IPS-20b (cell line): Measurements from ENCODE around the gene SPI1.
"Not testable (repeated sequence)": the region's sequence is repeated elsewhere in the genome, so short reads cannot be mapped to it uniquely, and the experiment has no call there.

Source experiments
- H3K27ac ChIP-seq: one replicate; pipeline ENCODE4 v1.5.1; 2013; ENCODE audit warnings: low read length
- H3K27me3 ChIP-seq: 2 replicates; pipeline ENCODE4 v1.6.1; 2013; ENCODE audit warnings: mild to moderate bottlenecking, low read length, inconsistent platforms; ENCODE audit not compliant: insufficient read depth
- H3K36me3 ChIP-seq: 2 replicates; pipeline ENCODE4 v1.6.1; 2013; ENCODE audit warnings: low read depth, mild to moderate bottlenecking, inconsistent platforms, low read length, moderate library complexity; ENCODE audit not compliant: insufficient read depth
- H3K4me1 ChIP-seq: 2 replicates; pipeline ENCODE4 v1.6.1; 2013; ENCODE audit warnings: mild to moderate bottlenecking, control low read depth, inconsistent platforms, low read length, moderate library complexity; ENCODE audit not compliant: insufficient read depth
- H3K4me3 ChIP-seq: 2 replicates; pipeline ENCODE4 v1.5.1; 2013; ENCODE audit warnings: mild to moderate bottlenecking, low read length, inconsistent platforms
- H3K9ac ChIP-seq: 2 replicates; pipeline ENCODE4 v1.6.1; 2013; ENCODE audit warnings: low read depth, mild to moderate bottlenecking, inconsistent platforms, low read length, moderate library complexity
- H3K9me3 ChIP-seq: 2 replicates; pipeline ENCODE4 v1.6.1; 2013; ENCODE audit warnings: mild to moderate bottlenecking, low read depth, low read length, inconsistent platforms; ENCODE audit not compliant: insufficient read depth

The SPI1 gene

DNA sequence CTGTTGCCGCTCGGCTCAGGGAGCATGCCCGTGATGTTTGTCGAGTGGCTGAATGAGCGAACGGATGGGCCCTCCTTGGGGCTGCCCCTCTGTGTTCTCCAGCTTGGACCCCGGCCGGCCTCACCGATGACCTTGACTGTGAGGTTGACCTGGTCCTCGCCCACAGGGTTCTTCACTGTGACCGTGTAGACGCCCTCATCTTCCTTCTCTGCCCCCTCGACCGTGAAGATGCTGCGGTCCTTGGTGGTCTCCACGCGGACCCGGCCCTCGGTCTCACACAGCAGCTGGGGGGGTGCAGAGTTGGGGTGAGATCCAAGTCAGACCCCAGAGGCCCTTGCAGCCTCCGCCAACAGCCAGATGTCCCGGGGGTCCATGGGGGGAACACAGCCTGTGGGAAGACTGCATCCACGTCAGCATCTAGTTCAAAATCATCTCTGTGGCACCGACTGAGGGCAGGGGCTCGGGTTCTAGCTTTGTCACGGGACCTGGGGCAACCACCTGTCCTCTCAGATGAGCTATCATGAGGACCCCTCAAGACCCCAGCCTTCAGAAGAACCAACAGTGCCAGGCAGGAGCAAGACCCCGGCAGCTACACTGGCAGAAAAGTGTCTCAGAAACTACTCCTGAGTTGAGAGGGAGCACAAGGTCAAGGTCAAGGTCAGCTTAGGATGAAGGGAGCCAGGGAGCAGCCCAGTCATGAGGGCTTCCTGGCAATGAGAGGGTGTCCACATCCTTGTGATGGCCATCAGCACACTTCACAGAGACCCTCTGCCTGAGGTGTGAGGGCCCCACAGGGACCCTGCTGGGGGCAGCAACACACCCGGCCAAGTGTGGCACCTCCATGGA is 39.7 kb downstream of the SPI1 start:
- Histone ChIP-seq H3K9me3 (no peaks in the 10 kb centered on the region), H3K36me3 (no peaks in the 10 kb centered on the region), H3K27me3 (no peaks in the 10 kb centered on the region), H3K4me3 (no peak overlapping the region), H3K4me1 (no peaks in the 10 kb centered on the region), H3K9ac (no peak overlapping the region), H3K27ac (no peak overlapping the region)

DNA sequence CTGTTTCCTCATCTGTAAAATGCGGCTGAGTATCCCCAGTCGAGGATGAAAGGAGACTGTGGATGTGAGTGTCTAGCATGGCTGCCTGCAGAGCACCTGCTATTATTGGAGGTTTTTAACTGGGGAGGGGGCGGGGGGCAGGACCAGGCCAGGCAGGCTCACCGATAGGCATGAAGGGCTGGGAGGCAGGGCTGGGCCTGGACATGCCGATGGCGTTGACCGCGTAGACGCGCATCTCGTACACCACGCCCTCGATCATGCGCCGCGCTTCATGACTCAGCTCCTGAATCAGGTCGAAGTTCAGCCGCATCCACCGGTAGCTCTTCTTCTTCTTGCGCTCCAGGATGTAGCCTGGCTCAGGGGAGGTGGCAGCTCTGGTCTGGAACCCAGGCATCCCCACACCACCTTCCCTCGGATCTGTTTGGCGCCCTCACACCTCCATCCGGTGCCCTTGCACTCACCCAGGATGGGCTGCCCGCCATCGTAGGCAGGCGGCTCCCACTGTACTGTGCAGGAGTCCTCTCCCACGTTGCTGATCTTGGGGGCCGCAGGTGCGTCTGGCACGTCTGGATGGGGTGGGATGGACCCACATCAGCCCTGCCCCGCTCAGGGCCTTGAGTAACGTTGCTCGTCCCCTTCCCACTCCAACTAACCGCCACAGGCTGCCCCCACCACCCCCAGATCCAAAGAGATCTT is 41.0 kb downstream of the SPI1 start:
- H3K27me3 ChIP-seq = no peaks in the 10 kb centered on the region
- no peaks in the 10 kb centered on the region for H3K4me1 ChIP-seq
- H3K27ac ChIP-seq = no peak overlapping the region
- no peaks in the 10 kb centered on the region for H3K36me3 ChIP-seq
- H3K9me3 ChIP-seq = no peaks in the 10 kb centered on the region
- H3K4me3 ChIP-seq = no peak overlapping the region
- no peak overlapping the region for H3K9ac ChIP-seq

DNA sequence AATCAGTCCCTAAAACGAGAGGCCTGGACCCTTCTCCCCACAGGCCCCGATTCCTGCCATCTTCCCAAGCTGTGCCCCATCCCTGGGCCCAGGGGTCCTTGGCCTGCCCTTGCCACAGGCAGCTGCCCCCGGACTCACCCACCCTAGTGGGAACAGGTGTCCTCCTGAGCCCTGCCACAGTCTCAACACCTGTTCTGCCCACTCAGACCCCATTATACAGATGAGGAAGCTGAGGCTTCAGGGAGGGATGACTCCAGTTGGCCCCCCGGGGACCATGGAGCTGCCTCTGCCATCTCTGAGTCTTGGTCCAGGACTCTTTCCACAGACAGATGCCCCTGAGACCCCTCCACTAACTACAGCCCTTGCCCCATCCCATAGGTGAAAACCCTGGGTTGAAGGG is 41.8 kb downstream of the SPI1 start:
- Histone ChIP-seq H3K4me3 (no peak overlapping the region), H3K36me3 (no peaks in the 10 kb centered on the region), H3K27me3 (no peaks in the 10 kb centered on the region), H3K9me3 (no peaks in the 10 kb centered on the region), H3K4me1 (no peaks in the 10 kb centered on the region), H3K27ac (no peak overlapping the region), H3K9ac (no peak overlapping the region)

DNA sequence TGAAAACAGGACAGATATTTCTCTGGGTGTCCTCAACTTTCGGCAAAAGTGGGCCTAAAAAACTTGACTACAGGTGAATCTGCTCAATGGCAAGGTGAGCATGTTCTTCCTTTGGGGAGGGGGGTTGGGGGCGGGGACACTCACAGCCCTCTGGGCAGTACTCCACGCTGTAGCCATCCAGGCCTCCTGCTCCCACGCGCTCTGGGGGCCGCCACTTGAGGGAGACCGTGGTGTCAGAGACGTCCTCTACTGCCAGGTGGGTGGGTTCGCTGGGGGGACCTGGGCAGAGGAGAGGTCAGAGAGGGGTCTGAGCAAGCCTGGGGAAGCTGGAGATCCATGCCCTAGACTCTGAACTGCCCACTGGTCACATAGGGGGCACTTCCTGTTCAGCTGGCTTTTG is 42.6 kb downstream of the SPI1 start:
- Histone ChIP-seq H3K4me3 (no peak overlapping the region), H3K4me1 (no peaks in the 10 kb centered on the region), H3K9me3 (no peaks in the 10 kb centered on the region), H3K27ac (no peak overlapping the region), H3K9ac (no peak overlapping the region), H3K36me3 (no peaks in the 10 kb centered on the region), H3K27me3 (no peaks in the 10 kb centered on the region)

DNA sequence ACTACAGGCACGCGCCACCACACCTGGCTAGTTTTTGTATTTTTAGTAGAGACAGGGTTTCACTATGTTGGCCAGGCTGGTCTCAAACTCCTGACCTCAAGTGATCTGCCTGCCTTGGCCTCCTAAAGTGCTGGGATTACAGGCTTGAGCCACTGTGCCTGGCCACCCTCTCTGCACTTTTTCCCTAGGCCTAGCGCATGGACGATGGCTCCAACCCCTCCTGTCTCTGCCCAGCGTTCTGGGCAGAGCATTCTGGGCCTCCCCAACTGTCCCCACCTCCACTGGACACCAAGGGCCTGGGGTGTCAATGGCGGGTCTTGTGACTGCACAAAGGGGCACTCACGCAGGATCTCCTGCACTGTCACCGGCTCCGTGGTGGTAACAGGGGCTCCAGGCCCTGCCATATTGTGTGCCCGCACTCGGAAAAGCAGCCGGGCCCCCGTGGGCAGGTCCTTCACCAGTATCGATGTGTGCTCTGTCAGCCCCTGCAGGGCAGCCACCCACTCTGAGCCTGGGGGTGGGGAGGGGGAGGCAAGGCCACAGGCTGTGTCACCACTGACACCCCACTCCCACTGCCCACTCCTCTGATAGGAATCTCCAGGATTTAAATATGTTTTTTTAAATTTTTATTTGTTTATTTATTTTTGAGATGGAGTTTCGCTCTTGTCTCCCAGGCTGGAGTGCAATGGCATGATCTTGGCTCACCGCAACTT is 43.5 kb downstream of the SPI1 start:
- H3K27me3 ChIP-seq, H3K27ac ChIP-seq, H3K4me1 ChIP-seq, H3K4me3 ChIP-seq, H3K36me3 ChIP-seq, H3K9me3 ChIP-seq, H3K9ac ChIP-seq: not testable (repeated sequence)

DNA sequence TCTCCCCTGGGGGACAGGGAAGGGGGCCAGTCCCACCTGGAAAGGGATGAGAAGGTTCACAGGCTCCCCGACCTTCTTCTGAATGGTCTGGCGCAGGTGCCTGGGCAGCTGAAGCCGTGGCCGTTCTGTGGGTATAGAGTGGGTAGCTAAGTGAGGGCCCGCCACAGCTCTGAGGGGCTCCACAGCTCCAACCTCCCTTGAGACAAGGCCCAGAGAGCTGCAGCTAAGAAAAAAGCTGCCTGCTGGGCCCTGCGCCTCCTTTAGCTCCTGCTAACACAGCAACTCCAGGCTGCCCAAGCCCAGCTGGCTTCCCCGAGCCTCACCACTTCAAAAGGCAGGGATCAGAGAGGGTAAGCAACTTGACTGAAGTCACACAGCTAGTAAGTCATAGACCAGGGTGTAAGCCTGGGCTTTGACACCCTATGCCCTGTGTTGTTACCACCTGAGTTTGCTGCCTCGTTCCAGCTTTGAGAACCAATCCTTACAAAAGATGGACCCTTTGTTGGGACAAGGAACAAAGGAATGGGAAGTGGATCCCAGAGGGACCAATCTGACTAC is 44.4 kb downstream of the SPI1 start:
- H3K36me3 ChIP-seq = peaks cover 9% of the 10 kb centered on the region

DNA sequence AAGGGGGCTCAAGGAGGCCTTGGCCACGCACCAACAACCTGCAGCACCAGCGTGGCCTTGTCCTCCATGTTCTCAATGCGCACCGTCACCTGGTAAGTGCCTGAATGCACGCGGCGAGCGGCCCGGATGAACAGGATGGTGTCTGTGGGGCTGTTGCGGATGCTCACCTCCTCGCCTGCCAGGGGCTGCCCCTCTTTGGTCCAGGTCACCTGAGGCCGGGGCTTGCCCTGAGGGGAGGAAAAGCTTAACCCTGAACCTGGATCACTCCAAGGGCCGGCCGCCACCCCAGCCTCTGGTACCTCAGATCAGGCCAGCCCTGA is 44.9 kb downstream of the SPI1 start:
- H3K36me3 ChIP-seq = peaks cover 14% of the 10 kb centered on the region
- H3K27me3 ChIP-seq = no peaks in the 10 kb centered on the region
- no peaks in the 10 kb centered on the region for H3K9me3 ChIP-seq
- H3K4me3 ChIP-seq = no peak overlapping the region
- H3K4me1 ChIP-seq = no peaks in the 10 kb centered on the region
- no peak overlapping the region for H3K9ac ChIP-seq
- no peak overlapping the region for H3K27ac ChIP-seq

More for the DNA sequence above, 44.4 kb downstream of the SPI1 start:
- Histone ChIP-seq H3K27me3 (no peaks in the 10 kb centered on the region), H3K9ac (no peak overlapping the region), H3K4me1 (no peaks in the 10 kb centered on the region), H3K9me3 (no peaks in the 10 kb centered on the region), H3K27ac (no peak overlapping the region), H3K4me3 (no peak overlapping the region)

DNA sequence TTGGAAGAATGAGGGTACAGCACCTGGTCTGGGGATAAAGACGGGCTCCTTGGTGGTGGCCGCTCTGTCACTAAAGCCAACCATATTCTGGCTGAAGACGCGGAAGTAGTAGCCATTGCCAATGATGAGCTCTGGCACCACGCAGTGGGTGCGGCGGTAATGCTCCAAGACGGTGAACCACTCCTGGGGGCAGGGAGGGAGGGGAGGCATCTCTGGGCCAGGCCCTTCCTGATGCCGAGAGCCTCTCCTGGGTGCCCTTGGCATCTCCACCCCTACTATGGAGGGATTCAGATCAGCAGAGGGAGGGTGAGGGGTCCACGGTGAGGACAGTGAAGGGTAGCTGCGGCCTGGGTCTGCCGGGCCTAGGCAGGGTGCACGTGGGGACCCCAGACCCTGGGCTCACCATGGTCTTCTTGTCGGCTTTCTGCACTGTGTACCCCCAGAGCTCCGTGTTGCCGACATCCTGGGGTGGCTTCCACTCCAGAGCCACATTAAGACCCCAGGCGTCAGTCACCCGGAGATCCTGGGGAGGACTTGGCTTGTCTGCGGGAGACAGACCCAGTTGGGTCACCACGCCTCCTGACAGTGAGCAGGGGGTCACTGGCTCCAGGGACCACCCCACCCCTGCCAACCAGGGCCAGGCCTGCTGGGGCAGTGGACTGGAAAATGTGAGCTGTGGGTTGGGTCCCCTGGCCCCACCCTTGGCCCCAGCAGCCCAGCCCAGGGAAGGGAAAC is 45.4 kb downstream of the SPI1 start:
- H3K4me3 ChIP-seq = no peak overlapping the region
- no peak overlapping the region for H3K9ac ChIP-seq
- H3K4me1 ChIP-seq = no peaks in the 10 kb centered on the region
- H3K9me3 ChIP-seq = no peaks in the 10 kb centered on the region
- H3K27ac ChIP-seq = no peak overlapping the region
- H3K27me3 ChIP-seq = no peaks in the 10 kb centered on the region
- peaks cover 20% of the 10 kb centered on the region for H3K36me3 ChIP-seq

DNA sequence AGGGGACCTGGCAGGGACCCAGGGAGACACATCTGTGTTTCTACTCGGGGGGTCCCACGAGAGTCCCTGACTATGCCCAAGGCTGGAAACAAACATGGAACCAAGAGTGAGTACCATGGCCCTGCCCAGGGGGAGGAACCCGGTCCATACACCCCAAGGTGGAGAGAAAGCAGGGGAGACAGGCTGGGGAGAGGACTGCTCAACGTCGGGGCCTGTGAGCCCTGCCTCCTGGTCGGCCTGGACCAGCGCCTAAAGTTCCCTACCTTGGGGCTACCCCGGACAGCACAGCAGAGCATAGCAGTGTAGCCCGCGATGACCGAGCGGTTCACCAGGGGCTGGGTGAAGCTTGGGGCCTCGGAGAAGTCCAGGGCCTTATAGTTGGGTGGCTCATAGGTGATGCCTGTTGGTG is 46.0 kb downstream of the SPI1 start:
- Histone ChIP-seq H3K9ac (no peak overlapping the region), H3K4me1 (no peaks in the 10 kb centered on the region), H3K27me3 (no peaks in the 10 kb centered on the region), H3K9me3 (no peaks in the 10 kb centered on the region), H3K36me3 (peaks cover 21% of the 10 kb centered on the region), H3K27ac (no peak overlapping the region), H3K4me3 (no peak overlapping the region)

DNA sequence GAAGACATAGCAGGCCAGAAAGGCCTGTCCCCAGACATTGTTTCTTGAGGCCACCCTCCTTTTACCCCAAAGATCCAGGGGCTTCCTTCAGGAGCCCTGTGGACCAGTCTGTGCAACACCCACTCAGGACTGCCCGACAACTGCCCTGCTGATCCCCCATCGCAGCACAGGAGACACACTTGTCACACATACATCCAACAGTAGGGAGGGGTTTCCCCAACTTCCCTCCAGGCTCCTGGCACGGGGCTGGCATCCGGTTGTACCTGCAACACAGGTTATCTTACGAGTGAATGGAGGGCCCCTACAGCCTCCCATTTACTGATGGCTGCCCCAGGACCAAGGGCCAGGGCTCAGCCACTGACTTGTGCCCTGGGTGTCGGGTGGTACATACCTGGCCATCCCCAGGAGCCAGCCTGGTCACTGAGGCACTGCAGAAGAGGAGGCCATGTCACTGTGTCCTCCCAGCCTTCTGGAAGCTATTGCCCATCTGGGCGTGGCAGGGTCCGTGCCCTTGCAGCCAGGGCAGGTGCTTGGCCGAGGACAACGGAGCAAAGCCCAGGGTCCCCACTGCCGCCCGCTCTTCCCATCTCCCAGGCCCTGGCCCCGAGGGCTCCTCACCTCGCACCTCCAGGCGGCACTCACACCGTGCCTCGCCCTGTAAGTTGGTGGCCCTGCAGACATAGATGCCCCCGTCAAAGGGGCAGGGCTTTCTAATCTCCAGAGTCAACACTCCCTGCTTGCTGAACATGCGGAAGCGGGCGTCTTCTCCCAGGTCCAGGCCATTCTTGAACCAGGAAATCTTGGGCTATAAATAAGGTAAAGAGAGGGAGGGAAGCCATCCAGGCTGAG is 46.7 kb downstream of the SPI1 start:
- H3K4me3 ChIP-seq = no peak overlapping the region
- H3K27ac ChIP-seq = no peak overlapping the region
- peaks cover 28% of the 10 kb centered on the region for H3K36me3 ChIP-seq
- H3K27me3 ChIP-seq = no peaks in the 10 kb centered on the region
- H3K9ac ChIP-seq = no peak overlapping the region
- H3K9me3 ChIP-seq = no peaks in the 10 kb centered on the region
- no peaks in the 10 kb centered on the region for H3K4me1 ChIP-seq
